GM15510 (cell line): ENCODE data around the gene ZNF384.

Source experiments
- POLR2A ChIP-seq: IDR thresholded peaks from 3 replicates; pipeline ENCODE4 v1.6.1; 2011; ENCODE audit warnings: borderline replicate concordance; ENCODE audit not compliant: insufficient read length; ENCODE audit errors: extremely low read depth

The ZNF384 gene

DNA sequence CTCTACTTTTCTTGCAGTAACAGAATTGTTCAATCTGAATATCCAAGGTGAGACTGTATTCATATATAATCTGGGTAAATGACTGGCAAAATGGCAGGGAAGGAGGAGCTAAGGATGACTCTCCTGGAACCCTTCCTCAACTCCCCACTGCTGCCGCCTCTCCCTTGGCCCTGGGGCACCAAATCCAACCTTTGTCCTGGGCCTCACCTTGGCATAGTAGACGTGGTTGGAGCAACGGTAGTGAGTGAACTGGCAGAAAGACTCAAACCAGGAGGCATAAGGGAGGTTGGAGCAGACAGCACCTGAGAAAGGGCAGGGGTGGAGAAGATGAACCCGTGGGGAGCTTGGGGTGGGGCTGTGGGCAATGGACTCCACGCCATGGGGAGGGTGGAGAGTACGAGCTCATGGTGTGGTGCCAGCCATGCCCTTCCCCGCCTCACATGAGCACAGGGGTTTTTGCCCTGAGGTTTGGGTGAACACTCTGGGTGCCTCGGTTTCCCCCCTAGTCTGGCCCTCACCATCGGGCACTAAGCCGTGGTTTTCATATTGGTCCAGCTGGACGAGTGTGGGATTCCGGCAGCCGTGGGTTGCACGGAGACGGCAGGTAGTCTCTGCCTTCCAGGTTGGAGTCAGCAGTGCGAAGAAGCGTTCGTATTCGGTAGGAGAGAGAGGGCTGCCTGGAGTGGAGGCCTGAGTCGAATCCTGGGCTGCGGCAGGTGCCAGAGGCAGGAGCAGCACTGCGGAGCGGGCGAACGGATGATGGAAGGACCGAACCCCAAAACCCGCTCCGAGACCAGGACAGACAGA lies 42.7 kb downstream of the ZNF384 start:
- TF ChIP-seq POLR2A, result no peak

DNA sequence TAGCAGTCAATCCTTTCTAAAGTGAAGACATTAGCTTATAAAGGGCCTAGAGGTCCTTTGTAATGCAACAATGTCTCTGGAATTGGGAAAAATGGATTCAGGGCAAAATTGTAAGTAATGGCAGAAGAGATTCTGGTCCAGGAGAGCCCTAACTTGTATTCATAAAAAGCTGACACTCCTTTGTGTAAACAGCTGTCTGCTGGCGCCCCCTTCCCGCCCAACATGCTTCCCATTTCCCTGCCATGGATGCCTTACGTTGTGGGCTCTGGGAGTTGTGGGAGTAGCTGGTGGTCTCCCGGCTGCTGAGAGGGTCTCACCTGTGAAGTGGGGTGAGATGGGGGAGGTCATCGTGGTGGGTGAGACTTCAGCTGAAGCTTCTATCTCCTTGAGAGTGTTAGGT lies 44.3 kb downstream of the ZNF384 start:
- no peak for TF ChIP-seq POLR2A

DNA sequence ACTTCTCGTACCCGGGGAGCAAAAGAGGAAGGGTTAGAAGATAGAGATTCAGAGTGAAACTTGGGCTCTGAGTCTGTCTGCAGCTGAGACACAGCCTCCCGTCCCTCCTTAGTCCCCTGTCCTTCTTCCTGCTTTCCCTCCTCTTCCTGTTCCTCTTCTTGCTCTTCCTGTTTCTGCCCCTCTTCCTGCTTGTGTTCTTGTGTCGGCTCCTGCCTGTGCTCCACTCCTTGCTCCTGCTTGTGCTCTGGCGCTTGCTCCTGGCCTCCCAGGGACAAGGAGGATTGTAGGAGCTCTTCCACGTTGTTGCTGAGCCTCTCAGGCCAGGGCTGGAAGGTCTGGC lies 44.9 kb downstream of the ZNF384 start:
- TF ChIP-seq POLR2A, result no peak

DNA sequence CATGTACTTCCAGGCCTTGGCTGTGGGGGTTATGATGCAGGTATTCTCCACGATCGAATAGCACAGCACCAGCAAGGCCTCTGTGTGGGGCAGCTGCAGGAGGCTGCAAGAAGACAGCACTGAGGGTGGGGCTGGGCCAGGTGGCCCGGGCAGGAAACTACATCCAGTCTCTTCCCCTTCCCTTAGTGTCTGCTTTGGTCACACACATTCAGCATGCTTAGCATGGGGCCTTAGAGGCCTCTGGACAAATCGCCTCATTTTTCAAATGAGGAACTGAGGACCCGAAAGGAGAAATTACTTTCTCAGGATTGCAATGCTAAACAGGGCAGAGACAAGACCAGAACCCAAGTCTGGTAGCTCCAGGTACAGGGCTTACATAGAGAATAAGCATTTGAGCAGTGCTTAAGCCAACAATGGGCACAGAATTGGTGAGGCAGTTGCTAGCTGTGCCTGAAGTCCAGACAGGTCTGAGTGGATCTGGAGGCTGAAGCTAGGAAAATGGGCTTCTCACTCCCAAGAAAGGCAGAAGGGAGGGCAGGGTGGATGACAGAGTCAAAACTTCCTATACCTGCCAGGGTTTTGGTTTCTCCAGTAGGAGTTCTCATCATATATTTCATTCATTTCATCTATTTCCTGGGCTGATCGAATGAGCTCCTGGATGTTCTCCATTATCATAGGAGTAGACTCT lies 45.5 kb downstream of the ZNF384 start:
- TF ChIP-seq POLR2A, result no peak

DNA sequence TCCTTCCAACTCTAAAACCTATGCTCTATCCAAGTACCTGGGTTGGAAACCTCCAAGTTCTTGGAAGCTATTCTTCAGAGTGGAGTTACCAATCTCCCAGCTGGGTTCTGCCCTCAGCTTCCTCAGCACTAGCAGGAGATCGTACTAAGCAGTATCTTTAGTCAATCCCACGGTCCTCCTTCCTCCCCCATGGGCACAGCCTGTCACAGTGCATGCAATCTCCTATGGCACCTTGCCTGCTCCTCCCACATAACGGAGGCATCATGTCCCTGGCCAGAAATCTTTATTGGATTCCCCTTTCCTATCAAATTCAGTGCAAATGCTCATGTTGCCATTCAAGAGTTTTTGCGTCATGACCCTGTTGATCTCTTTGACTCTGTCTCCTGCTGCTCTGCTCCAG lies 48.0 kb downstream of the ZNF384 start:
- no peak for TF ChIP-seq POLR2A

DNA sequence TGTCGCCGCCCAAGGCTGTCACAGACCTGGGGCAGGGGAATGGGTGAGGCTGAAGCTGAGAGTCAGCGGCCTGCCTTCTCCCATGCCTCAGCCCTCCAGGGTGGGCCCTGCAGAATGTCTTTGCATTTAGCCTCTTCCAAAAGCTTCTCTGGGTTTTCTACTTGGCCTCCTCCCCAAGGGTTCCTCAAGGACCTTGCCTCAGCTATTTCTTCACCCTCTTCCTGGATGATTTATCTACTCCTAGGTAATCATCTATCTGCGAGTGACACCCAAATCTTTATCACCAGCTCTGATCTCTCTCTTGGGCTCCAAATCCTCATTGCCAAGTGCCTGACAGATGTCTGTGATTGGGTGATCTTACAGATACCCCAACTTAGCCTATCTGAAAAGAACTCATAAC lies 48.7 kb downstream of the ZNF384 start:
- no peak for TF ChIP-seq POLR2A

DNA sequence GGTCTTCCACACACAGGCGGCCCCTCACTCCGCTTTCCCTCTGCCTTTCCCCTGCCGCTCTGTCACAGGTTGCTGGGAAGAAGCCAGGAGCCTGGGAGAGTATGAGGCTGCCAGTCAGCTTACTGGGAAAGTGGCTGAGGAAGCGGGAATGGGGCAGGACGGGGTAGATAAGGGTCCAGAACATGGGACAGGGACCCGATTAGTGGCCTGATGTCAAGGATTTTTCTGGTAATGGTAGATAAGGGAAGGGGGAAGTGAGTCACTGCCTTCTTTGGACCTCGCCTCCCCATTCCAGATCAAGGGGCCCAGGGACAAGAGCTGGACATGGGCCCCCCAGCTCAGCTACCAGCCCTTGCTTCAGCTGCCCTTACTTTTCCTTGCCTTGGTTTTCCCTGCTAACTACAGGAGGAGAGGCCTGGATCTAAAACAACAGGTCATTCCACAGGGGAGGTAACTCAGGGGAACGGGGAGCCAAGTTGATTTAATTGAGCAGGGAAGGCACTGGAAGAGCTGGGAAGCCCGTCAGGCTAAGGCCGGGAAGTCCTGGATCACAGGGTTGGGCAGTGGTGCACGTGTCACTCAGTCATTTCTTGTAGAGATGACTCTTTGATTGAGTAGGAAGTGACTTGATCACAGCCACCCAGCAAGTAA lies 49.9 kb downstream of the ZNF384 start:
- no peak for TF ChIP-seq POLR2A

DNA sequence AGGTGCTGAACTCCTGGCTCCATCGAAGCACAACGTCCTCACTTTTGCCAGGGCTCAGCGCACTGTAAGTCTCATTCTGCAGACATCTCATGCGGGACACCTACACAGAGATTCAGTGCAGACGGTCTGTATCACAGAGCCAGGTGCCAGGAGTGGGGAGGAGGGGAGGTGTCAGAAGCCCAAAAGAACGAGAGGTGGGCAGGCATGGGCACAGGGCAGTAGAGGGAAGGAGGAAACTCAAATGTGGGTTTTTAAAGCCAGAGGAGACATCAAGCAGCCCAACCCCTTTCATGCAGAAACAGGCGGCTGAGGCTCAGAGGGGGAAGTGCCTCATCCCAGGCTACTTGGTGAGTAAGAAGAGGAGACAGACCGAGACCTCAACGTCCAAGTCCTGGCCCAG lies 50.9 kb downstream of the ZNF384 start:
- TF ChIP-seq POLR2A, result no peak

DNA sequence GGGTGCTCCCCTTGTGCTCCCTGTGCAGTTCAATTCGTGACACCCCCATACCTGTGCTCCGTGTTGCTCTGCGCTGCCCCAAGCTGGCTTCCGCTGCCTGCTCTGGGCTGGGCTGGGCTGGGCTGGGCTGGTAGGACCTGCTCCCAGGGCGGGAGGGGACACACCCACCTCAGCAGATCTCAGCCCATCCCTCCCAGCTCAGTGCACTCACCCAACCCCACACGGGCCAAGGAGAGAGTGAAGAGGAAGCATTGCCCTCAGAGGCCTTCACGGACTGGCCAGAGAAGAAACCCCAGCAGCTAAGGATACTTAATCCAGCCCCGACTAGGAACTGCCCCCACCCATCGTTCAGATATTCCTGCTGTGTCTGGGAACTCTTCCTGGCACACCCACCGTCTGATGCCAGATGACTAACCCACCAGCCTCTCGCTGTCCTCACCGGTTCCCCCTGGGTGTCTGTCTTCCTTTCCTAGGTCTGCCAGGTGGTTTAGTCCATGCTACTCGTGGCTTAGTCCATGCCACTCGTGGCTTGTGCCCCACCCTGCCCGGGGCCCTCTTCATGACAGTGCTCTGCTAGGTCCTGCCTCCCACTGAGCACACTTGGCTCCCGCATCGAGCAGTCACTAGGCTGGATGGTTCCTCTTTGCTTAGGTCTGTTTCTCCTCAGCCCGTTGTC lies 53.2 kb downstream of the ZNF384 start, which contains the start of gene LPAR5:
LPAR5 (minus strand) TSS at position 104 of the 676 bp plus-strand sequence. CDS start 14,711 bp downstream, outside the sequence.
- TF ChIP-seq POLR2A, result peak; percentile 52

DNA sequence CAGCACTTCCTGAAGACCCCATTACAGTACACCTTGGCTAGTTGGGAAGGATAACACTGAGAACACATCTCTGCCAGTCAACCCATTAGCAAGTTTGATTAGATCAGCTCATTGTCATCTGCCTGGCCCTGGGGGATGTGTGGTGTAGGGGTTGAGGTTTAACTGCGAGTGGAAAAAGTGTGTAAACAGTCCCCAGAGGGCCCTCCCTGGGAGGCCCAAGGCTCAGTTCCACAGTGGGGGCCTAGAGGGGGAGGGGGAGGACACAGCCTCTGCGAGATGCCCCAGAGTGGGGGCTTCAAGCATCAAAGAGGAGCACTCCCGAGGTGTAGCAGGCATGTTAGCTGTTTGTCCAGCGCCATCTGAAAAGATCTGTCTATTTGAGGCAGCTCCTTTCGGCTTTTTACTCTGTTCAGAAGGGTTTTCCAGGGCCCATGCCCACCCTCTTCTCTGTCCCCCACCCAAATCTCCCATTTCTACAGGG lies 53.8 kb downstream of the ZNF384 start:
- TF ChIP-seq POLR2A, result no peak

DNA sequence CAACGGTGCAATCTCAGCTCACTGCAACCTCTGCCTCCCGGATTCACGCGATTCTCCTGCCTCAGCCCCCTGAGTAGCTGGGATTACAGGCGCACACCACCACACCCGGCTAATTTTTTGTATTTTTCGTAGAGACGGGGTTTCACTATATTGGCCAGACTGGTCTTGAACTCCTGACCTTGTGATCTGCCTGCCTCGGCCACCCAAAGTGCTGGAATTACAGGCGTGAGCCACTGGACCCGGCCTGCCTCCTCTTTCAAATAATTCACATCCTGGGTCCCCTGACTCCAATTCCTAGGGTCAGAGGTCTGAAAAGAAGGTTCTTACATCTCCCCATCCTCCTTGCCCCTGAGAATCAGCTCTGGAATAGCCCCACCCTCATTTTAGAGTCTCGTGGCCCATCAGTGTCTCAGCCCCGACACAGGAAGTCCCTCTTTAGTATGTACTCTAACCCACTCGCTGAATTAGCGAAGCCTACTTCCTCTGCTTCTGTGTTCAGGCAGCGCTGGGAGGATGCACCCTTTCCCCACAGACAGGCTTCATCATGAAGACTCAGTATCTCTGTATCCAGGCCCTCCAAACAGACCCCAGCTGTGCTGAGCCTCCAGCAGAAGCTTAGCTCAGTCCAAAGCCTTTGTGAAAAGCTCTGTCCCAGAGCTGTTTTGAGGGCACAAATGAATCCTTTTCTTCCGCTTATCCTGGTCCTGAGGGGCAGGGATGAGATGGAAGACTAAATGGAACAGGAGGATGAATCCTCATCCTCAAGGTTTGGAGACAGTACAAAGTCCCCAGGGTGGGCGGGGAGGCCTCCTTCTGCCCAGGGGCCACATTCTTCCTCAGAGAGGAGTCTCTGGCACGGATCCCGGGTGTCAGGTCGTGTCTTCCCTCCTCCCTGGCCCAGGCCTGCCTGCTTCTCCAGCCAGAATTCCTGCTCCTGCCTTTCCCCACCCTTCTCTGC lies 56.9 kb downstream of the ZNF384 start:
- peak; percentile 57 for TF ChIP-seq POLR2A

DNA sequence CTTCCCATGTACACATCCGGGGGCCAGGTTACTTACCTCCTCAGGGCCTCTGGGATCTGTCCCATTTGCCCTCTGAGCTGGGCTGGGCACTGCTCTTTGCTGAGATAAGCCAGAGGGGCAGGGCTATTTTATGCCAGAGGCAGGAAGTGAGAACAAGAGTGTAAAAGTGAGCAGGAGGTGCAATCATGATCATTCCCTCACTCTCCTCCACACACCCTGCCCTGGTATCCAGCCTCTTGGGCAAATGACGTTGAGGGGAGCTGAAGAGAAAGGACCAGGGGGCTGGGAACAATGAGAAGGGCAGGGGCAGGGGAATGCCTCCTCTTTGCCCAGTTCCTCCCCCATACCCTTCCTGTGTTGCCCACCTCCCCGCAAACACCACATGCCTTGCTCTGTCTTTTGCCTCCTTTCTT lies 57.6 kb downstream of the ZNF384 start:
- TF ChIP-seq POLR2A, result peak; percentile 26

DNA sequence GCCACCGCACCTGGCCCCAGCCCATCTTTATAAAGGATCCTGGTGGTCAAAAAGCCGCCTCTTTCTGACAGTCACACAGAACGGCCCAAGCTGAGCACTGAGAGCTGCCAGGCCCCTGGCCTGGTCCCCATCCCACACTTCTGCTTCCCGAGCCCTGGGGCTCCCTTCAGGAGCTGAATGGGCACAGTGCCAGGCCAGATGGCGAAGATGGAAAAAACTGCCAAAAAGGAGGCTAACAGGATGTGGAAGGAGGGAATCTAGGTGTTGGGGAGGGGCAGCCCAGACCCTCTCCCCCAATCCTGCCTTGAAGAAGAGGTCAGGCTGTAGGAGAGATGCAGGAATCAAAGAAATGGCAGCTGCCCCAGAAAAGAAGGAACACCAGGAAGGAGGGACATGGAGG lies 58.4 kb downstream of the ZNF384 start:
- no peak for TF ChIP-seq POLR2A

DNA sequence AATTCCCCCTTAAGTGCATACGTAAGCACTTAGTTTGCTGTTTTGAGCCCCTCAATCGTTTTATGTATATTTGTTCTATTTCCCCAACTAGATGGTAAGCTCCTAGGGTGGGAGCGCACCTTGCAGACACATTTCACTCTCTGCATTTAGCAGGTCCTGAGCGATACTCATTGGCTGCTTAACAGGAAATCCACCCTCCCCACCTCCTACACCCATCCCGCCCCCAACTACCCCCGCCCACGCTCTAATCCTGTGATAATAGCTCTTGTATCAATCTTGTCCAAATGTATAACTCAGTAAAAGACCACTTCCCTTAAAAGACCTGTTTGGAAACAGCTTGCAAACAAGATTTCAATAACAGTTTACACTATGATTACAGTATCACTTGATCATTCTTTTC lies 61.6 kb downstream of the ZNF384 start:
- no peak for TF ChIP-seq POLR2A
